ENCODE measurements around the gene ORC6. TPM values are rescaled to one million over a fixed set of nuclear protein-coding genes. Genes with fewer than 3 reads are reported as not detected.

ORC6 gene
- total and polyA plus RNA-seq, 9 of the 15 experiments (the other 6 are each of a cell fraction or from before 2014, with no cell fraction given): 18.7 to 71.4 (median 47.0) TPM

DNA sequence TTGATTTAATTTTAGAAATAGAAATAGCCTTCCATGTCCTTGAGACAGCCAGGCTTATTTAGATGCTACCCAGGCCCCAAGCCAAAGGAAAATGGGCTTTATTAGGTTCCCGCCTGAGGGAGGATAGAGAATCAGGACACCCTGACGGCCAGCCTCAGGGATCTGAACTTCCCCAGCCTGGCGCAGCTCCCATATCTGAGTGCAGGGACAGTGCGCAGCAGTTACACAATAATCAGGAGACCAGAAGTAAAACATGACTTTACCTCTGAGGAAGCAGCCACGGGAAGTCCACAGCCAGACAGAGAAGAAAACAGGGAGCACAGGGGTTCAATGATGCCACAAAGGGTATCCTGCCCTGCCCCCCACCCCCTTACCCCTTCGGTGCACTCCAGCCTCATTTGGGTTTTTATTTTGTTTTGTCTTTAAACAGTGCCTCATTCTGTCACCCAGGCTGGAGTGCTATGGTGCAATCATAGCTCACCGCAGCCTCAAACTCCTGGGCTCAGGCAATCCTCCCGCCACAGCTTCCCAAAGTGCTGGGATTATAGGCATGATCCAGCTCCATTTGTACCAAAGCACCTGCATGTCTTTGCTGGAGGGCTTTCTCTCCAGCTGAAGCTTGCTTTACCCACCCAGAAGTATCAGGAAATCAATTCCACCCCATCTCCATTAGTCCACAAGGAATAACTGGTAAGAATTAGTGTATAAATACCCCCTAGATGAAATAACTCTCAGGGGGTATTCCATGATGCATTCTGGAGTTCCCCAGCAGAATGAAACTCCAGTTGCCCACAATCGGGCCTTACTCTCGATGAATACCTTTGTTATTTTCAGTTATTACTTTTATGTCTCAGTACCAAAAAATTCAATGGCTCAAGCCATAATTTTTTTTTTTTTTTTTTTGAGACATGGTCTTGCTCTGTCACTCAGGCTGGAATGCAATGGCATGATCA is 21.9 kb downstream of the ORC6 start:
- FAIRE-seq (no peak), DNase-seq (ENCODE audit: extremely low read depth in 1 of 4, low spot score in 3 of 4) (no peak), ATAC-seq (no peak)
- H3K4me3 ChIP-seq: no peak overlapping the region
- 0 out of 2 replicates have a peak, but pooled peaks cover 3% of the 10 kb centered on the region for H4K20me1 ChIP-seq (replicated peaks; ENCODE audit: control insufficient read depth, insufficient read depth, low read length)
- TF ChIP-seq FOXO4 (CRISPR knock-in tag; IDR thresholded peaks at IDR 0.05): no peak
- TF ChIP-seq CEBPB (tag; IDR thresholded peaks at IDR 0.05): peak; percentile 28; the same call in 1 of the 2 replicates
- H3K9me3 ChIP-seq (replicated peaks; ENCODE audit: control insufficient read depth, insufficient read depth, low read depth, low read length): no peaks in the 10 kb centered on the region
- no peaks in the 10 kb centered on the region for H3K36me3 ChIP-seq (ENCODE audit: control insufficient read depth, insufficient read depth, low read length)
- no peak overlapping the region for H2AFZ ChIP-seq (ENCODE audit: low read depth, low read length)
- no peaks in the 10 kb centered on the region for H3K79me2 ChIP-seq (ENCODE audit: control insufficient read depth, insufficient read depth, low read length)
- 57% methylated on average over 9 of the region's 10 CpGs for WGBS (ENCODE audit: insufficient coverage, low coverage, missing lambda C conversion rate)
- no peaks in the 10 kb centered on the region for H3K4me1 ChIP-seq (replicated peaks in 1 of 2; ENCODE audit: control insufficient read depth in 2 of 2, insufficient read depth in 2 of 2, low read length in 2 of 2)
- no peaks in the 10 kb centered on the region for H3K9me1 ChIP-seq (ENCODE audit: control insufficient read depth, insufficient read depth, low read length)
- ChIA-PET POLR2A (no interaction called here), CTCF (ENCODE audit: low intra/inter-chr PET ratio) (no interaction called here)
- BruUV-seq (replicated peaks): no TSS peak
- no peak overlapping the region for H3K27ac ChIP-seq (ENCODE audit: extremely low read depth, low read depth, low read length)
- H3K27me3 ChIP-seq (ENCODE audit: control insufficient read depth in 2 of 2, insufficient read depth in 2 of 2, low read length in 2 of 2): no peaks in the 10 kb centered on the region
- H3K4me2 ChIP-seq (ENCODE audit: insufficient read depth, low read length): no peak overlapping the region
- intact Hi-C loops (cut with micrococcal nuclease): no loop called here
- no peak overlapping the region for H3K9ac ChIP-seq (ENCODE audit: insufficient read depth in 1 of 2, low read depth in 2 of 2, low read length in 2 of 2)
- in situ Hi-C loops (cut with MboI): no loop called here

DNA sequence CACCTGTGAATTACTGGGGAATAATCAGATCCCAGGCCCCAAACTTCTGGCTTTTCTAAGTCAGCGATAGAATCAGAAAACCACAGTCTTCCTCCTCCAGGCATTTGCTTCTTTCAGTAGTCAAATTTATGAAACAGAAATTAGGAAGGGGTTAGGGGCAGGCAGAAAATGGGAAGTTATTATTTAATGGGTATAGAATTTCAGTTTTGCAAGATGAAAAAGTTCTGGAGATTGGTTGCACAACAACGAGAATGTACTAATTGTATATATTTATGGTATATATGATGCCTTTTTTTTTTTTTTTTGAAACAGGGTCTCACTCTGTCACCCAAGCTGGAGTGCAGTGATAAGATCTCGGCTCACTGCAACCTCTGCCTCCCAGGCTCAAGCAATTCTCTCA is 23.5 kb downstream of the ORC6 start:
- H2AFZ ChIP-seq (ENCODE audit: low read depth, low read length): no peak overlapping the region
- ChIA-PET POLR2A (no interaction called here), CTCF (ENCODE audit: low intra/inter-chr PET ratio) (no interaction called here)
- no peak overlapping the region for H3K9ac ChIP-seq (ENCODE audit: insufficient read depth in 1 of 2, low read depth in 2 of 2, low read length in 2 of 2)
- 0 out of 2 replicates have a peak, but pooled peaks cover 3% of the 10 kb centered on the region for H4K20me1 ChIP-seq (replicated peaks; ENCODE audit: control insufficient read depth, insufficient read depth, low read length)
- intact Hi-C loops (cut with micrococcal nuclease): no loop called here
- ATAC-seq (0 out of 3 replicates have a peak, but pooled peaks have one; percentile 23), DNase-seq (ENCODE audit: extremely low read depth in 1 of 4, low spot score in 3 of 4) (no peak), FAIRE-seq (no peak)
- no peak overlapping the region for H3K4me3 ChIP-seq
- no TSS peak for BruUV-seq (replicated peaks)
- H3K4me1 ChIP-seq (replicated peaks in 1 of 2; ENCODE audit: control insufficient read depth in 2 of 2, insufficient read depth in 2 of 2, low read length in 2 of 2): no peaks in the 10 kb centered on the region
- H3K79me2 ChIP-seq (ENCODE audit: control insufficient read depth, insufficient read depth, low read length): no peaks in the 10 kb centered on the region
- no peaks in the 10 kb centered on the region for H3K27me3 ChIP-seq (ENCODE audit: control insufficient read depth in 2 of 2, insufficient read depth in 2 of 2, low read length in 2 of 2)
- H3K27ac ChIP-seq (ENCODE audit: extremely low read depth, low read depth, low read length): no peak overlapping the region
- WGBS (ENCODE audit: insufficient coverage, low coverage, missing lambda C conversion rate): 25% methylated on average over 3 of the region's 3 CpGs
- H3K4me2 ChIP-seq (ENCODE audit: insufficient read depth, low read length): no peak overlapping the region
- in situ Hi-C loops (cut with MboI): no loop called here
- TF ChIP-seq RBM15 (IDR thresholded peaks at IDR 0.05; ENCODE audit: insufficient read depth, low read length) (no peak), CEBPB (tag; IDR thresholded peaks at IDR 0.05) (peak; percentile 25; the same call in 1 of the 2 replicates)
- H3K36me3 ChIP-seq (ENCODE audit: control insufficient read depth, insufficient read depth, low read length): no peaks in the 10 kb centered on the region
- no peaks in the 10 kb centered on the region for H3K9me1 ChIP-seq (ENCODE audit: control insufficient read depth, insufficient read depth, low read length)
- no peaks in the 10 kb centered on the region for H3K9me3 ChIP-seq (replicated peaks; ENCODE audit: control insufficient read depth, insufficient read depth, low read depth, low read length)
